HEK293 (cell line): ENCODE measurements around the gene NDUFS2.
A peak's percentile ranks its signal among the peaks of the same experiment; 100 is the strongest.

Source experiments
- BCL11B ChIP-seq: fragments of 450-650 bp; formaldehyde crosslinking; IDR thresholded peaks from 2 replicates; pipeline ENCODE4 v1.5.1; 2016; ENCODE audit warnings: low read depth, missing biosample characterization, missing genetic modification characterization
- EGR2 ChIP-seq: fragments of 450-650 bp; formaldehyde crosslinking; IDR thresholded peaks from 2 replicates; pipeline ENCODE4 v1.5.1; 2016; ENCODE audit warnings: low read depth, missing biosample characterization, missing genetic modification characterization
- GFI1B ChIP-seq: fragments of 450-650 bp; formaldehyde crosslinking; IDR thresholded peaks from 2 replicates; pipeline ENCODE4 v1.5.1; 2016; ENCODE audit warnings: missing biosample characterization, missing genetic modification characterization
- HIC1 ChIP-seq: fragments of 450-650 bp; formaldehyde crosslinking; IDR thresholded peaks from 2 replicates; pipeline ENCODE4 v1.5.1; 2016; ENCODE audit warnings: missing biosample characterization, missing genetic modification characterization
- MZF1 ChIP-seq: fragments of 450-650 bp; formaldehyde crosslinking; IDR thresholded peaks from 2 replicates; pipeline ENCODE4 v1.5.1; 2017; ENCODE audit warnings: missing biosample characterization, missing genetic modification characterization, borderline replicate concordance
- PATZ1 ChIP-seq: fragments of 450-650 bp; formaldehyde crosslinking; IDR thresholded peaks from 2 replicates; pipeline ENCODE4 v1.5.1; 2016; ENCODE audit warnings: missing biosample characterization, missing genetic modification characterization
- PRDM2 ChIP-seq: fragments of 450-650 bp; formaldehyde crosslinking; IDR thresholded peaks from 2 replicates; pipeline ENCODE4 v1.5.1; 2016; ENCODE audit warnings: missing biosample characterization, missing genetic modification characterization, borderline replicate concordance
- SCRT2 ChIP-seq: fragments of 450-650 bp; formaldehyde crosslinking; IDR thresholded peaks from 2 replicates; pipeline ENCODE4 v1.5.1; 2016; ENCODE audit warnings: missing biosample characterization, missing genetic modification characterization
- TCF7L2 ChIP-seq: IDR thresholded peaks from 2 replicates; pipeline ENCODE4 v1.6.1; 2011; ENCODE audit warnings: low read depth, mild to moderate bottlenecking, inconsistent platforms, low read length, moderate library complexity, borderline replicate concordance
- ZBTB17 ChIP-seq: fragments of 450-650 bp; formaldehyde crosslinking; IDR thresholded peaks from 2 replicates; pipeline ENCODE4 v1.5.1; 2016; ENCODE audit warnings: missing biosample characterization, missing genetic modification characterization
- ZEB2 ChIP-seq: fragments of 450-650 bp; formaldehyde crosslinking; IDR thresholded peaks from 2 replicates; pipeline ENCODE4 v1.5.1; 2016; ENCODE audit warnings: missing biosample characterization, missing genetic modification characterization
- ZNF514 ChIP-seq: fragments of 450-650 bp; formaldehyde crosslinking; IDR thresholded peaks from 2 replicates; pipeline ENCODE4 v1.5.1; 2016; ENCODE audit warnings: missing biosample characterization, missing genetic modification characterization
- ZNF518A ChIP-seq: fragments of 450-650 bp; formaldehyde crosslinking; conservative IDR thresholded peaks from 2 replicates; pipeline ENCODE4 v1.5.1; 2016; ENCODE audit warnings: low read depth, missing biosample characterization, missing genetic modification characterization
- ZNF629 ChIP-seq: fragments of 450-650 bp; formaldehyde crosslinking; IDR thresholded peaks from 2 replicates; pipeline ENCODE4 v1.5.1; 2017; ENCODE audit warnings: missing biosample characterization, missing genetic modification characterization
- ZNF645 ChIP-seq: fragments of 450-650 bp; formaldehyde crosslinking; IDR thresholded peaks from 2 replicates; pipeline ENCODE4; 2016; ENCODE audit warnings: missing biosample characterization, missing genetic modification characterization
- ZNF76 ChIP-seq: fragments of 450-650 bp; formaldehyde crosslinking; IDR thresholded peaks from 2 replicates; pipeline ENCODE4; 2016; ENCODE audit warnings: low read depth, missing biosample characterization, missing genetic modification characterization, borderline replicate concordance
- TF ChIP-seq, protein P1 (sequence below): fragments of 450-650 bp; formaldehyde crosslinking; IDR thresholded peaks from 2 replicates; pipeline ENCODE4 v1.5.1; 2017; ENCODE audit warnings: missing biosample characterization, missing genetic modification characterization
- TF ChIP-seq, protein P2 (sequence below): fragments of 450-650 bp; formaldehyde crosslinking; IDR thresholded peaks from 2 replicates; pipeline ENCODE4 v1.5.1; 2017; ENCODE audit warnings: missing biosample characterization, missing genetic modification characterization

Gene NDUFS2

DNA sequence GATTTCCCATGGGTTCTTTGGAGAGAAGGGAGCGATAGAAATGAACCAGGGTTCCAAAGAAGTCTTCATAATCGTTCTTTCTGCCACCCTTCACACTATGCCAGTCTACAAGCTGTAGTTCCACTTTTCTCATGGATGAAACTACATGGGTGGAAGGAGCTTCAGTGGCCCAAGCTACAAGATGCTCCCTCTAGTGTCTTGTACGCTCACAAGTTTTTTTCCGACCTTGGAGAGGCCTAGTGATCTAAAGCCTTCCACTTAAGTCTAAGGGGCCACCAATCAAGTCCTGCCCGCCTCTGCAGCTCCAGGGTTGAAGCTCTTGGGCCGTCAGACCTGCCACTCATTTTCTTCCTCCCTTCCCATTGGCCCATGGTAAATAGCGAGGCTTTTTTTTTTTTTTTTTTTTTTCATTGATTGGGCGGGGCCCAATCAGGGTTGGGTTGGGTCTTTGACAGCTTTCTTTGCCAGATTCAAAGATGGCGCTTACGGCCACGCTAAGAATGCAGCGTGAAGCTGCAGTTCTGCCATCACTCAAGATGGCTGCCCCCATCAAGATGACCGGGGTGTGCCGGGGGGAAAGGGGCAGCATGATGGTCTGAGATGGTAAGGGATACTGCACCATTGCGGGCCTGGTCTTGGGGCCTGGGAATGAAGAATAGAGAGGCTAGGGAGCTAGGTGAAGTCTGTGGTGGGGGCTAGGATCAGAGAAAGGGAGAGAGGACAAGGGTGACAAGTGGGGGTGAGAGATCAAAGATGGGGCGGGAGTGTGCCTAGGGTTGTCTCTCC lies 23.6 kb downstream of the NDUFS2 start, which contains the start of gene TOMM40L (continued):
- peak; percentile 47; the same call in 1 of the 2 replicates for TF ChIP-seq ZNF518A (tag by site-specific recombination)
- TF ChIP-seq ZNF629: peak; percentile 63
- TF ChIP-seq PATZ1: peak; percentile 97
- 0 out of 2 replicates have a peak, but pooled peaks have one; percentile 6 for TF ChIP-seq ZEB2 (tag by site-specific recombination)
- no peak for TF ChIP-seq GFI1B (tag by site-specific recombination)
- no peak for TF ChIP-seq ZNF645 (tag by site-specific recombination)
- TF ChIP-seq HIC1 (tag by site-specific recombination): no peak
- TF ChIP-seq BCL11B (tag by site-specific recombination): peak; percentile 72; the same call in 1 of the 2 replicates
- no peak for TF ChIP-seq MZF1 (tag by site-specific recombination)
- peak; percentile 92 for TF ChIP-seq ZNF76
- TF ChIP-seq ZNF514 (tag by site-specific recombination): no peak
- TF ChIP-seq EGR2 (tag by site-specific recombination): peak; percentile 39; the same call in 1 of the 2 replicates
- no peak for TF ChIP-seq TCF7L2
- peak; percentile 47 for TF ChIP-seq SCRT2 (tag by site-specific recombination)
- TF ChIP-seq PRDM2 (tag by site-specific recombination): no peak
- TF ChIP-seq, protein P1, sequence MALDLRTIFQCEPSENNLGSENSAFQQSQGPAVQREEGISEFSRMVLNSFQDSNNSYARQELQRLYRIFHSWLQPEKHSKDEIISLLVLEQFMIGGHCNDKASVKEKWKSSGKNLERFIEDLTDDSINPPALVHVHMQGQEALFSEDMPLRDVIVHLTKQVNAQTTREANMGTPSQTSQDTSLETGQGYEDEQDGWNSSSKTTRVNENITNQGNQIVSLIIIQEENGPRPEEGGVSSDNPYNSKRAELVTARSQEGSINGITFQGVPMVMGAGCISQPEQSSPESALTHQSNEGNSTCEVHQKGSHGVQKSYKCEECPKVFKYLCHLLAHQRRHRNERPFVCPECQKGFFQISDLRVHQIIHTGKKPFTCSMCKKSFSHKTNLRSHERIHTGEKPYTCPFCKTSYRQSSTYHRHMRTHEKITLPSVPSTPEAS (tag by site-specific recombination): 0 out of 2 replicates have a peak, but pooled peaks have one; percentile 29
- TF ChIP-seq, protein P2, sequence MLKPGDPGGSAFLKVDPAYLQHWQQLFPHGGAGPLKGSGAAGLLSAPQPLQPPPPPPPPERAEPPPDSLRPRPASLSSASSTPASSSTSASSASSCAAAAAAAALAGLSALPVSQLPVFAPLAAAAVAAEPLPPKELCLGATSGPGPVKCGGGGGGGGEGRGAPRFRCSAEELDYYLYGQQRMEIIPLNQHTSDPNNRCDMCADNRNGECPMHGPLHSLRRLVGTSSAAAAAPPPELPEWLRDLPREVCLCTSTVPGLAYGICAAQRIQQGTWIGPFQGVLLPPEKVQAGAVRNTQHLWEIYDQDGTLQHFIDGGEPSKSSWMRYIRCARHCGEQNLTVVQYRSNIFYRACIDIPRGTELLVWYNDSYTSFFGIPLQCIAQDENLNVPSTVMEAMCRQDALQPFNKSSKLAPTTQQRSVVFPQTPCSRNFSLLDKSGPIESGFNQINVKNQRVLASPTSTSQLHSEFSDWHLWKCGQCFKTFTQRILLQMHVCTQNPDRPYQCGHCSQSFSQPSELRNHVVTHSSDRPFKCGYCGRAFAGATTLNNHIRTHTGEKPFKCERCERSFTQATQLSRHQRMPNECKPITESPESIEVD (tag by site-specific recombination): no peak
- peak; percentile 93 for TF ChIP-seq ZBTB17
